ENCODE results near the gene ZNF831. TPM values are rescaled to one million over a fixed set of nuclear protein-coding genes. Genes with fewer than 3 reads are reported as not detected.

Gene ZNF831
- total RNA-seq, 1 donor from 2014 or later = 0.41 TPM

- DNase-seq = no peak
Observed at GRCh38 chr20:59157961-59158541, 5.6 kb upstream of the ZNF831 start.

- no peak for DNase-seq
Observed at GRCh38 chr20:59158673-59159072, 4.9 kb upstream of the ZNF831 start.

GRCh38 chr20:59159091-59159490 is 4.5 kb upstream of the ZNF831 start:
- no peak for DNase-seq

- DNase-seq = peak; percentile 40
Observed at GRCh38 chr20:59159493-59160376, 3.9 kb upstream of the ZNF831 start.

- DNase-seq = no peak
Observed at GRCh38 chr20:59160389-59161115, 3.1 kb upstream of the ZNF831 start.

GRCh38 chr20:59161721-59162120 is 1.9 kb upstream of the ZNF831 start:
- no peak for DNase-seq

GRCh38 chr20:59164686-59165391 is 1.2 kb downstream of the ZNF831 start:
- no peak for DNase-seq

- no peak for DNase-seq
Observed at GRCh38 chr20:59165396-59165795, 1.8 kb downstream of the ZNF831 start.

- no peak for DNase-seq
Observed at GRCh38 chr20:59165891-59166709, 2.5 kb downstream of the ZNF831 start.

- DNase-seq = no peak
Observed at GRCh38 chr20:59170406-59171349, 7.1 kb downstream of the ZNF831 start.

GRCh38 chr20:59171986-59172385 is 8.4 kb downstream of the ZNF831 start:
- DNase-seq = no peak

- DNase-seq = no peak
Observed at GRCh38 chr20:59173938-59174491, 10.4 kb downstream of the ZNF831 start.

GRCh38 chr20:59175002-59175401 is 11.4 kb downstream of the ZNF831 start:
- no peak for DNase-seq

GRCh38 chr20:59175861-59176260 is 12.2 kb downstream of the ZNF831 start:
- DNase-seq = no peak

GRCh38 chr20:59176812-59177211 is 13.2 kb downstream of the ZNF831 start:
- no peak for DNase-seq

- no peak for DNase-seq
Observed at GRCh38 chr20:59177266-59178250, 13.9 kb downstream of the ZNF831 start.

GRCh38 chr20:59178983-59179595 is 15.5 kb downstream of the ZNF831 start:
- DNase-seq = no peak

- no peak for DNase-seq
Observed at GRCh38 chr20:59179988-59180387, 16.4 kb downstream of the ZNF831 start.

Data from tongue (tissue), 2 donors.